ENCODE results near the gene C4BPA. TPM values are rescaled to one million over a fixed set of nuclear protein-coding genes. Genes with fewer than 3 reads are reported as not detected.

Gene C4BPA
- total RNA-seq = 1 to 10 TPM in 1 of 8 experiments, not detected in 7; 2.3 TPM

DNA sequence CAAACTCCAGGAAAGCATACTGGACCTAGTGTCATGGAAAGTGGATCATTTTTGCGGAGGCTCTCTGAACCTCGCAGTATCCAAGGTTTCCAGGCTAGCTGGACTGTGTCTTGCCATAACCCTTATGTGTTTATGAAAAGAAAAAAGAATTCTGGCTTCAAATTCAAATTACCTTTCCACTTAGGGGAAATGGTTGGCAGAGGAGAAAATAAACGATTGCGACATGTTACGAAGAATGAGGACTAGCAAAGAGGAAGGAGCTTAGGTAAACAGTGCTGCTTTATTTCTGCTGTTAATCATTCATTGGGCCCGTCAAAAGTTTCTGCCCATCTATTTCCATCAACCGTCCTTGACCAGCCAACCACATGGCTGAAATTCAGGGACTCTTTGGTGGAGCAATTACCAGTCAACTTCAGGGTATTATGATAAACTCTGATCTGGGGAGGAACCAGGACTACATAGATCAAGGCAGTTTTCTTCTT is at the start of gene C4BPA:
C4BPA (plus strand) TSS at position 342 of the 482 bp plus-strand sequence. CDS start 8,793 bp downstream, outside the sequence.
- WGBS, 10 experiments = 40 to 100% (median 78%) methylated on average over 1 to 7 of the region's 7 CpGs
- H3K4me1 ChIP-seq (replicated peaks in 1 of 2) = peaks cover 0 to 5% of the 10 kb centered on the region in 2 donors
- in situ Hi-C loops (cut with MboI; ENCODE audit: low pct_unique_long_range_greater_than_20kb in 2 of 9, low sequenced_read_pairs in 9 of 9, unreplicated experiment in 9 of 9) = no loop called here
- ATAC-seq (replicated peaks in 6 of 8) = no peak
- no peak within 1 kb of the TSS for H3K27ac ChIP-seq
- H3K4me3 ChIP-seq = no peak within 1 kb of the TSS

DNA sequence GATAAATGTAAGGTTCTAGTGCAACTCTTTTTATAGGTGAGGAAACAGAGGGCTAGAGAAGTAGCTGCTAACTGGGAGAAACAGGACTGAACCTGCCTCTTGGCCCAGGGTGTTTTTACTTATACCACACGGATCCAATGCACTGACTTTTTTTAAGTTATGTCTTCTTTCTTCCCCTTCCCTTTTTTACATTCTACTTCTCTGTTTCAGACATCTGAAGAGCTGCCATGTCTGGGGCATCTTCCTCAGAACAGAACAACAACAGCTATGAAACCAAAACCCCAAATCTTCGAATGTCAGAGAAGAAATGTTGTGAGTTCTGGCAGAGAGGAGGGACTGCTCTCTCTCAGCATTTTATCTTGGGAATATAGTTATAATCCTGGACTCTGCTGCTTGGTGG is 49.5 kb upstream of the C4BPA start:
- in situ Hi-C loops (cut with MboI; ENCODE audit: low pct_unique_long_range_greater_than_20kb in 2 of 9, low sequenced_read_pairs in 9 of 9, unreplicated experiment in 9 of 9) = no loop called here
- ATAC-seq (replicated peaks in 6 of 8) = no peak

DNA sequence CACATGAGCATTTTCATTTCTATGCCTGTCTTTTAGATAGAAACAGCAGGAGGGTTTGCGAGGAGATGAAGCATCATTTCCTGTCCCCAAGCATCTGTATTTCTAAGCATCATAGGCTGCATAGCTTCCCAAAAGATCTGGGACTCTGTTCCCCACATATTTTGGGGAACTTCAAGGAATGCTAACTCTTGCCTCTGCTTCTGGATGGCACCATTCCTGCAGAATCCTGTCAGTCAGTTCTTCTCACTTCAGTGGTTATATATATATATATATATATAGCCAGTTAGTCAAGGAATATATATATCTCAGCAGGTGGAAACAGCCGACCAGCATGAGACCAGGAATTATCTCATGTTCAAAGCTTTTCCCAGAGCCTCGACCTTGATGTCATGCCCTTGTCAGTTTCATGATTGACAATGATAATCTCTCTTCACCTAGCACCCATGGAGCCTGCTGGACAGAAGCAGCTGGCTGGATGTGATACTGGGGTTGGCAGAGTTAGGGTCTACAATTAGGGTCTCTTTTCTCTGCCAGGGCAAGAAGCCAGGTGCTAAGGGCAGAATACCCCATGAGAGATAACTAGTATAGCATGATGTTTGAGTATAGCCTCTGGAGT is 48.5 kb upstream of the C4BPA start:
- peaks cover 13 to 14% of the 10 kb centered on the region in 2 donors for H3K4me1 ChIP-seq (replicated peaks in 1 of 2)
- H3K4me3 ChIP-seq = no peak overlapping the region
- no peak for ATAC-seq (replicated peaks in 6 of 8)
- in situ Hi-C loops (cut with MboI; ENCODE audit: low pct_unique_long_range_greater_than_20kb in 2 of 9, low sequenced_read_pairs in 9 of 9, unreplicated experiment in 9 of 9) = no loop called here
- 0 to 100% (median 74%) methylated on average over 1 to 3 of the region's 3 CpGs; no CpG with 5 or more reads in 3 of the 10 experiments for WGBS, 10 experiments
- no peak overlapping the region for H3K27ac ChIP-seq

More for the DNA sequence above, 49.5 kb upstream of the C4BPA start:
- Histone ChIP-seq H3K4me3 (no peak overlapping the region), H3K4me1 (replicated peaks in 1 of 2) (peaks cover 16 to 18% of the 10 kb centered on the region in 2 donors), H3K27ac (no peak overlapping the region)
- 0 to 83% (median 60%) methylated on average over 1 to 2 of the region's 2 CpGs; no CpG with 5 or more reads in 1 of the 10 experiments for WGBS, 10 experiments

DNA sequence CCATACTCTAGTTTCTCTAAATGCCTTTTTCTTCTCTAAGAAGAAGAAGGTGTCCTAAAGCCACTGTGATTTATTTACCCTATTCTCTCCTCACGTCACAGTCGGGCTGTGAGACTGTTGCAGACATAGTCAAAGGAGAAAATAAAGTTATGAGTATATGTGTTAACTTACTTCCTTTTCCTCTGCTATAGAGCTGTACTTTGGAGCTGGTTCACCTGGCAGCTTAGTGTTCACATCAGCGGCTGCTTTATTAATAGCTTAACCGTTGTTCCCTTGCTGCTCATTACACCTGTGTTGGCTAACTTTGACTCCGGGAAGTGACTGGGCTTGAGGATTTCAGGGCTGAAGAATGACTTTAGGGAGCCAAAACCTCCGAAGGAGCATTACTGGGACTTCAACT is 47.4 kb upstream of the C4BPA start:
- in situ Hi-C loops (cut with MboI; ENCODE audit: low pct_unique_long_range_greater_than_20kb in 2 of 9, low sequenced_read_pairs in 9 of 9, unreplicated experiment in 9 of 9) = no loop called here

DNA sequence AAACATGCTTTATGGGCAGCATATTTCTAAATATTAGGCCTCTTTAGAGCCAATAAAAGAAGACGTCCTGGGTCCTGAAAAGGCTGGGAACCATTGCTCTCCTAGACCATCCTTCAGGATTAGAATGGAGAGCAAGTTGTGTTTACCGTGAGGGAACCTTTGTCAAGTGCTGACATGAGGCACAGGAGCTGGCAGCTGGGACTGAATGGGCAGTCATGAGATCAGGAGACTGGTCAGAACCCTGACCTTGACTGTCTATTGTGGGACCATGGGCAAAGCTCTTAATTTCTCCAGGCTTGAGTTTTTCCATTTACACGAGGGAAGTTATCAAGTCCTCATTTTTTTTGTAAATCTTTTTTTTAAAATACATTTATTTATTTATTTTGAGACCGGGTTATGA is 45.8 kb upstream of the C4BPA start:
- in situ Hi-C loops (cut with MboI; ENCODE audit: low pct_unique_long_range_greater_than_20kb in 2 of 9, low sequenced_read_pairs in 9 of 9, unreplicated experiment in 9 of 9) = no loop called here
- Histone ChIP-seq H3K4me1 (replicated peaks in 1 of 2) (no peaks in the 10 kb centered on the region), H3K27ac (no peak overlapping the region), H3K4me3 (no peak overlapping the region)
- no peak for ATAC-seq (replicated peaks in 6 of 8)
- WGBS, 10 experiments = 43 to 94% (median 78%) methylated on average over 1 to 4 of the region's 4 CpGs; no CpG with 5 or more reads in 2 of the 10 experiments

More for the DNA sequence above, 47.4 kb upstream of the C4BPA start:
- Histone ChIP-seq H3K27ac (no peak overlapping the region), H3K4me3 (no peak overlapping the region), H3K4me1 (replicated peaks in 1 of 2) (peaks cover 6 to 8% of the 10 kb centered on the region in 2 donors)
- ATAC-seq (replicated peaks in 6 of 8) = no peak
- WGBS, 10 experiments = 83 to 100% (median 90%) methylated on average over 2 to 6 of the region's 6 CpGs; no CpG with 5 or more reads in 1 of the 10 experiments

DNA sequence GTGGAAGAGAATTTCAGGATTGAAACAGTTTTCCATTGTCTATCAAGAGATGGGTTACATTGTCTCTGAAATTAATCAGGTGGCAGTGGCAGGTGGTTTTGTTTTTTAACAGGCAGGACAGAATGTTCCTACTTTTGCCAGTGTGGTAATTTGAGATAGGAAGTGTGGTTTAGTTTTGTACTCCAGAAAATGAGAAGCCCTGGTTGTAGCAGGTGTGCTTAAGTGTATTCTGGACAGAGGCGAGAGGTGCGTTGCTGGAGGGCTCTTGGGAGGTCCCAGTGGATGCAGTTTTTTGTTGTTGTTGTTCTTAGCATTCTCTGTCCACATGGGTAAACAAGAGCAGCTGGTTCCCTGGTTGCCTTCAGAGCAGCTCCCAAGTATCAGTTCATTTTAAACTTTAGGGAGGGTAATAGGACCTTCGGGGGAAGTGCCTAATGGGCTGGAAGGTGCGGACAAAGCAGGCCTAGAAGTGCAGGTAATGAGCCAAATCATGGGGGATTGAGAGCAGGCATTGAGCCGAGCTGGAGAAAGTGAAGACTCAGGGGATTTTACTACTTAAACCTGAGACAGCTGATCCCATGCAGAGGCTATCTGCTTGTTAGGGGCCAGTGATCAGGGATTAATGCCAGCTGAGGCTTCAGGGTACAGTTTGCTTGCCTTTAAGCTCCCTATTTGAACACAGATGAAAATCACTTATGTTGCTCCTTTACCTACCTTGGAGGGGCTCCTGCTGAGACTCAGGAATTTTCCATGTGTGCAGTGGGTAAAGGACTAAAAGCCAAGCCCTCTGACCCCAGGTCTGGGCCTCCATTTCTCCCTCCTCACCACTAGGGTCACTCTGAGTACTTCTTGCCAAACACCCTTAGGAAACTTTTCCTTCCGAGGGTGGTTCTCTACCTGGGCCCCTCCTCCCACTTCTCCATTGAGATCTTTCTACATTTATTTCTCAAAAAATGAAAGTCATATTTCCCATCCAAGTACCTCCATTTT is 44.9 kb upstream of the C4BPA start:
- in situ Hi-C loops (cut with MboI; ENCODE audit: low pct_unique_long_range_greater_than_20kb in 2 of 9, low sequenced_read_pairs in 9 of 9, unreplicated experiment in 9 of 9) = no loop called here
- H3K4me1 ChIP-seq (replicated peaks in 1 of 2) = no peaks in the 10 kb centered on the region
- WGBS, 10 experiments = 43 to 100% (median 83%) methylated on average over 2 to 6 of the region's 6 CpGs; no CpG with 5 or more reads in 1 of the 10 experiments
- no peak overlapping the region for H3K4me3 ChIP-seq
- ATAC-seq (replicated peaks in 6 of 8) = no peak
- no peak overlapping the region for H3K27ac ChIP-seq

DNA sequence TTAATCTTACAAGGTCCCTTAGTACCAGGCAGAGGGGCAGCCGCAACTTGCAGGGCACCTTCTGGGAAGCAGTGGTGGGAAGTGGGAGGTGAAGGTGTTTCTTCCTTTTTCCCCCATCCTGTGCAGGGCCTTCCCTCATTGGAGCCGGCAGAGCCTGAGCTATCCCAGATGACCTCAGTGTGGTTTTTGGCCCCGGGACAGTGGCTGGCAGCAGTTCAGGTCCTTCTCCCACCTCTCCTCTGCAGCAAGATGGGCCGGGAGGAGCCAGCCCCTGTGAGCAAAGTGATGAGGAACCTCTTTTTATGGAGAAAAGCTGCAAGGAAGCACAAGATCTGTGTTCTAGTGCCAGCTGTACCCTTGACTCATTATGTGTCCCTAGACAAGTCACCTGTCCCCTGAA is 44.2 kb upstream of the C4BPA start:
- Histone ChIP-seq H3K4me1 (replicated peaks in 1 of 2) (no peaks in the 10 kb centered on the region), H3K27ac (no peak overlapping the region), H3K4me3 (no peak overlapping the region)
- WGBS, 10 experiments = 17 to 100% (median 82%) methylated on average over 1 to 3 of the region's 4 CpGs; no CpG with 5 or more reads in 1 of the 10 experiments
- no peak for ATAC-seq (replicated peaks in 6 of 8)
- in situ Hi-C loops (cut with MboI; ENCODE audit: low pct_unique_long_range_greater_than_20kb in 2 of 9, low sequenced_read_pairs in 9 of 9, unreplicated experiment in 9 of 9) = no loop called here

DNA sequence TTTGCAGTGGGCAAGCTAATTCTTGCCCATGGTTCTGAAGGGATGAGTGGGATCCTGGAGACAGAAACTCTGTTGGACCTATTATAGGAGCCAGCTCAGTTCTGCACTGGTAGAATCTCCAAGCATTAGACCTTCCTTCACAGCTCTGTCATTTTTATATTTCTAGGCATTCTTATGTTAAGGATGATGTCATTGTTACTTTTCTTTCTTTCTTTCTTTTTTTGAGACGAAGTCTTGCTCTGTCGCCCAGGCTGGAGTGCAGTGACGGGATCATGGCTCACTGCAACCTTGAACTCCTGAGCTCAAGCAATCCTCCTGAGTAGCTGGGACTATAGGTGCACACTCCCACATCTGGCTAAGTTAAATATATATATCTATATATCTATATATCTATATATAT is 43.4 kb upstream of the C4BPA start:
- no peak overlapping the region for H3K4me3 ChIP-seq
- no peak overlapping the region for H3K27ac ChIP-seq
- in situ Hi-C loops (cut with MboI; ENCODE audit: low pct_unique_long_range_greater_than_20kb in 2 of 9, low sequenced_read_pairs in 9 of 9, unreplicated experiment in 9 of 9) = no loop called here
- H3K4me1 ChIP-seq (replicated peaks in 1 of 2) = no peaks in the 10 kb centered on the region
- 58 to 100% (median 96%) methylated on average over 2 to 3 of the region's 3 CpGs; no CpG with 5 or more reads in 2 of the 10 experiments for WGBS, 10 experiments
- no peak for ATAC-seq (replicated peaks in 6 of 8)

DNA sequence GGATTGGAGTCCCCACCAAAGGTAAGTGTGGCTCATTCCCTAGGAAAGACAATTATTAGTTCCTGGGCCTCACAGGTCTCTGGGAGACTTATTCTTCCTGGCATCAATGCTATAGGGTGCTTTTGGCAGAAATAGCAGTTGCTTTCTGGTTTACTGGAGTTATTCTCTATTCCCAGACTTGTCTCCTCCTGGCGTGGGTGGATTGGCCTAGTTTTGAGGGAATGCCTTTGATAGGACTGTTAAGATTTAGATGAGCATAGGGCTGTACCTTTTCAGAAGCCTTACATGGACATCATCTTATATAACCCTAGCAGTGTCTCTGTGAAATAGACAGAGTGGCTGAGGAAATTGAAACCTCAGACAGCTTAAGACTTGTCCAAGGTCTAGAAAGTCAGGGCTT is 42.0 kb upstream of the C4BPA start:
- no peak overlapping the region for H3K4me3 ChIP-seq
- 0 to 91% (median 44%) methylated on average over 1 of the region's 1 CpG; no CpG with 5 or more reads in 5 of the 10 experiments for WGBS, 10 experiments
- in situ Hi-C loops (cut with MboI; ENCODE audit: low pct_unique_long_range_greater_than_20kb in 2 of 9, low sequenced_read_pairs in 9 of 9, unreplicated experiment in 9 of 9) = no loop called here
- no peaks in the 10 kb centered on the region for H3K4me1 ChIP-seq (replicated peaks in 1 of 2)
- no peak for ATAC-seq (replicated peaks in 6 of 8)
- no peak overlapping the region for H3K27ac ChIP-seq

DNA sequence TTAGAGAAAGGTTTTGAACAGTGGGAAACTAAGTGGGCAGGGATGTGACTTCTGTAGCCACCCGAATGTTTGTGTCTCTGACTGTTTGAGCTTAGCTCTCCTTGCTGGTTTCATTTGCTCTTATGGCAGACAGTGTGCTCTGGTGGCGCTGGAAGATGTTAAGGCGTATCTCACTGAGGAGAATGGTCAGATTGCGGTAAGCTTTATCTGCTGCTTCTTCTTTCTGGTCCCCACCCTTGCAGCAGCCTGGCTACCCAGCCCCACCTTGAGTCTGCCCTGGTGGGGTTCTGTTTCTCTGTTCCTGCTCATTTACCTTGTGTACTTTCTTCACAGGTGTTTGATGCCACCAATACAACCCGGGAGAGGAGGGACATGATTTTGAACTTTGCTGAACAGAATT is 41.0 kb upstream of the C4BPA start:
- H3K4me1 ChIP-seq (replicated peaks in 1 of 2) = no peaks in the 10 kb centered on the region
- 71 to 100% (median 88%) methylated on average over 1 to 5 of the region's 5 CpGs; no CpG with 5 or more reads in 4 of the 10 experiments for WGBS, 10 experiments
- H3K4me3 ChIP-seq = no peak overlapping the region
- in situ Hi-C loops (cut with MboI; ENCODE audit: low pct_unique_long_range_greater_than_20kb in 2 of 9, low sequenced_read_pairs in 9 of 9, unreplicated experiment in 9 of 9) = no loop called here
- no peak for ATAC-seq (replicated peaks in 6 of 8)
- H3K27ac ChIP-seq = no peak overlapping the region

DNA sequence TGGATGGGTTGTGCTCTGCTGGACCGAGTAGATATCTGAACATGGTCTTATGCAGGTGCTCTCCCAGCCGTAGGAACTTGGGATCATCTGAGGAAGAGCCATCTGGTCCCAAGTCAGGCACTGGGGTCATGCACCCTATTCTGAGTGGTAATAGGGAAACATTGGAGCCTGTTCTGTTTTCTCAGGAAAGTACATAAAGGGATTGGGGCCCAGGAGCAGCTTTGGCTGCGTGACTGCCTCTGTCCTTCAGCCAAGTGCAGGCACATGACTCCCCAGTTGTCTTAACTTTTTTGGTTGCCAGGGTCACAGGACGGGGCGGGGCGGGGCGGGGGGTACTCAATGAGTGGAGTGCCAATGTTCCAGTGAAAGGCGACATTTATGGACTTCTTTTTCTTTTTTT is 39.5 kb upstream of the C4BPA start:
- 57 to 93% (median 90%) methylated on average over 2 to 4 of the region's 8 CpGs; no CpG with 5 or more reads in 3 of the 10 experiments for WGBS, 10 experiments
- ATAC-seq (replicated peaks in 6 of 8) = no peak
- H3K27ac ChIP-seq = no peak overlapping the region
- in situ Hi-C loops (cut with MboI; ENCODE audit: low pct_unique_long_range_greater_than_20kb in 2 of 9, low sequenced_read_pairs in 9 of 9, unreplicated experiment in 9 of 9) = no loop called here
- H3K4me1 ChIP-seq (replicated peaks in 1 of 2) = no peaks in the 10 kb centered on the region
- H3K4me3 ChIP-seq = no peak overlapping the region

DNA sequence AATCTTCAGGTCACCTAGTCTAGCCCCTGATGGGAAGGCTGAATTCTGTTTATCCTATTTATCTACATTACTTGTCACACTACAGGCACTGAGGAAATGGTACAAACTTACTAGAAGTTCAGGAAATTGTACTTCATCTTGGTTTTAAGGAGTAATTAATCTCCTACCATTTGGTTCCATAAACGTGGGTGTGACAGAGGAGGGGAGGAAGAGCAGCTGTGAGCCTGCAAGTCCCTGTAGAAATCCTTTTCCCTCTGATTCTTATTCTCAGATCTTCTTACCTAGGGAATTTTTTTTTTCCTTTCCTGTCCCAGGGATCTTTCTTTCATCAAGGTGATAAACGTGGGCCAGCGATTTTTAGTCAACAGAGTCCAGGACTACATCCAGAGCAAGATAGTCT is 36.8 kb upstream of the C4BPA start:
- WGBS, 10 experiments = 50 to 89% (median 80%) methylated on average over 1 to 3 of the region's 3 CpGs; no CpG with 5 or more reads in 4 of the 10 experiments
- H3K4me1 ChIP-seq (replicated peaks in 1 of 2) = no peaks in the 10 kb centered on the region
- in situ Hi-C loops (cut with MboI; ENCODE audit: low pct_unique_long_range_greater_than_20kb in 2 of 9, low sequenced_read_pairs in 9 of 9, unreplicated experiment in 9 of 9) = no loop called here
- H3K27ac ChIP-seq = no peak overlapping the region
- no peak overlapping the region for H3K4me3 ChIP-seq
- ATAC-seq (replicated peaks in 6 of 8) = no peak

DNA sequence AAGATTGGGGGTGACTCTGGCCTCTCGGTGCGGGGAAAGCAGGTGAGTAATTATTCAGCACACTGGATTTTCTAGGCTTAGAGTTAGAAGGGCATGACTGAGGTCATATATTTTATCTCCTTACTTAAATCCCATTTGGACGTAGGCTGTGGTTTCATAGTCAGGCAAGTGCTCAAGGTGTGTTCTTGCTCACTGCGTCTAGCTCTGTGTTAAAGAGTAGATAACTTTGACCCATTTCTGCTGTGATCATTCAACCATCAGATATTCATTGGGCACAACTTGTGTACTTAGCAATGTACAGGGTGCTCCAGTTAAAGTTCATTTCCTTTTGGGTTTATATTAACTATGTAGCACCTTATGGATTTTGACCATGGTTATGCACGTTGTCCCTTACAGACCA is 36.4 kb upstream of the C4BPA start:
- in situ Hi-C loops (cut with MboI; ENCODE audit: low pct_unique_long_range_greater_than_20kb in 2 of 9, low sequenced_read_pairs in 9 of 9, unreplicated experiment in 9 of 9) = no loop called here
- H3K4me3 ChIP-seq = no peak overlapping the region
- 80 to 100% (median 90%) methylated on average over 1 to 5 of the region's 5 CpGs; no CpG with 5 or more reads in 3 of the 10 experiments for WGBS, 10 experiments
- no peaks in the 10 kb centered on the region for H3K4me1 ChIP-seq (replicated peaks in 1 of 2)
- no peak for ATAC-seq (replicated peaks in 6 of 8)
- H3K27ac ChIP-seq = no peak overlapping the region

Data from motor neuron (in vitro differentiated cells).